GM12872 (cell line): ENCODE measurements around the gene CTSC.

Source experiments
- TF ChIP-seq, protein P1 (sequence below): IDR thresholded peaks from 3 replicates; pipeline ENCODE4 v1.5.1; 2011; ENCODE audit warnings: low read depth, mild to moderate bottlenecking, low read length, moderate library complexity; ENCODE audit not compliant: insufficient read depth

CTSC gene

DNA sequence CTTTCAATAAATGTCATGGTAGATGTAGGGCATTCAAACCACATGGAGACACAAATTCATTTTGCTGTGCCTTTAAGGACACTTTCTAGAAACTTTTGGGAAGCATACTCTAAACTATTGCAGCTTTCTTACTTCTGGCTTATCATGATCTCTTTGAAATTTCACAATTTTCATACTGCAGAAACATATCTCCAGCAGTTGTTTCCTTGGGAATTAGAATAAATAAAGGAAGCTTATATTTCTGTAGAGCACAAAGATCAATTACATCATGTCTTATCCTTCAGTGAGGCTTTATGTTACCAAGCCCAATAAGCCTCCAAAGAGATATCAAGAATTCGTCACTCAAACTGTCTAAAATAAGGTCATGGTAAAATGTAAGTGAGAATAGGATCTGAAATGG lies 87.8 kb downstream of the CTSC start:
- TF ChIP-seq, protein P1, sequence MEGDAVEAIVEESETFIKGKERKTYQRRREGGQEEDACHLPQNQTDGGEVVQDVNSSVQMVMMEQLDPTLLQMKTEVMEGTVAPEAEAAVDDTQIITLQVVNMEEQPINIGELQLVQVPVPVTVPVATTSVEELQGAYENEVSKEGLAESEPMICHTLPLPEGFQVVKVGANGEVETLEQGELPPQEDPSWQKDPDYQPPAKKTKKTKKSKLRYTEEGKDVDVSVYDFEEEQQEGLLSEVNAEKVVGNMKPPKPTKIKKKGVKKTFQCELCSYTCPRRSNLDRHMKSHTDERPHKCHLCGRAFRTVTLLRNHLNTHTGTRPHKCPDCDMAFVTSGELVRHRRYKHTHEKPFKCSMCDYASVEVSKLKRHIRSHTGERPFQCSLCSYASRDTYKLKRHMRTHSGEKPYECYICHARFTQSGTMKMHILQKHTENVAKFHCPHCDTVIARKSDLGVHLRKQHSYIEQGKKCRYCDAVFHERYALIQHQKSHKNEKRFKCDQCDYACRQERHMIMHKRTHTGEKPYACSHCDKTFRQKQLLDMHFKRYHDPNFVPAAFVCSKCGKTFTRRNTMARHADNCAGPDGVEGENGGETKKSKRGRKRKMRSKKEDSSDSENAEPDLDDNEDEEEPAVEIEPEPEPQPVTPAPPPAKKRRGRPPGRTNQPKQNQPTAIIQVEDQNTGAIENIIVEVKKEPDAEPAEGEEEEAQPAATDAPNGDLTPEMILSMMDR: no peak

DNA sequence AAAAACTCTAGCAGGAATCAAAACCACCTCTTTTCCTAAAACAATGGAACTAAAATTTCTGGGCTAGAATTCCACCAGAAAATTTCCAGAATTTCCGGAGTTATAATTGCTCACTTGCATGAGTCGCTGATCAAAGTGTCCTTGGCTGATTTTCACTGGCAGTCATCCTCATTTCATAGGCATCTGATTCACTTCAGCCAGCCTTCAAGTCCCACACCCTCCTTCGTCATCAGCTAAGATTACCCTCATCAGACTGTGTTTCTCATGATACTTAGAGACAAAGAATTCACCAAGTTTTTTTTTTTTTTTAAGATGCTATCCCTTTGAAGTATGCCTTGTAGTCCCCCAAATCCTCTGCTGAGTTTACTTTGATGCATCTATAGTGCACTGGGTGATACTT lies 90.8 kb downstream of the CTSC start:
- TF ChIP-seq, protein P1: no peak
